ENCODE data around the gene CREG1. TPM values are rescaled to one million over a fixed set of nuclear protein-coding genes. Genes with fewer than 3 reads are reported as not detected.

Gene CREG1
- total and polyA plus RNA-seq, 2 of the 8 experiments (the other 6 are each of a cell fraction or from before 2014, with no cell fraction given): 29.8 to 30.1 TPM

DNA sequence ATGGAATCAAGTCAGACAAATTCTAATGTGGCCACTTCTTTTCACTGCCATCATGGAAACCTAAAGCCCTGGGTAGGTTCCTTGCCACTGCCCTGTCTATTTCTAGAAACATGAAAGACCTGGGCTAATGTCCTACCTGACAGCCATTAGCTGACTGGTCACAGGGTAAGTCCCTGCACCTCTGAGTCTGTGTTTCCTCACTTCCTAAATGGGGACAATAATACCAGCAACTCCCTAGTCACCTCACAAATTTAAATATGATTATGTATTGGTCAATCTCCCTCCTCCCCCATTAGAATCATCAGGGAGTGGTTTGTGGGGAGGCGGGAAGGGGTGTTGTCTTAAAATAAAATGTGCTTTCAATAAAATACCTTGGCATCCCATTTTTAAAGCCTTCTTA lies 2.2 kb downstream of the CREG1 start:
- H3K9ac ChIP-seq (replicated peaks in 1 of 4; ENCODE audit: extremely low read depth in 1 of 4, low read depth in 3 of 4, low read length in 3 of 4): no peak overlapping the region
- no peak overlapping the region for H3K27ac ChIP-seq (ENCODE audit: low read depth, low read length)
- 0 out of 4 replicates have a peak, but pooled peaks cover 0 to 2% of the 10 kb centered on the region in 2 experiments for H3K79me2 ChIP-seq (ENCODE audit: control insufficient read depth in 1 of 2, insufficient read depth in 2 of 2, low read length in 2 of 2)
- no peak overlapping the region for H3K14ac ChIP-seq (ENCODE audit: insufficient read length)
- no peaks in the 10 kb centered on the region for H3K9me3 ChIP-seq (ENCODE audit: insufficient read depth in 2 of 2, low read depth in 1 of 2, low read length in 1 of 2)
- no peak overlapping the region for H3K23ac ChIP-seq (ENCODE audit: insufficient read length)
- no peak overlapping the region for H3K4ac ChIP-seq (replicated peaks; ENCODE audit: insufficient read length, low read depth, low read length)
- H3K56ac ChIP-seq (replicated peaks; ENCODE audit: insufficient read length, low read depth, low read length): no peak overlapping the region
- H2BK12ac ChIP-seq (ENCODE audit: low read depth, low read length): no peak overlapping the region
- TF ChIP-seq SP4 (IDR thresholded peaks at IDR 0.05; ENCODE audit: low read length): no peak
- no peak overlapping the region for H2BK15ac ChIP-seq (ENCODE audit: low read length)
- DNase-seq (ENCODE audit: low read depth in 1 of 2, low spot score in 2 of 2): no peak
- no peak overlapping the region for H4K91ac ChIP-seq (replicated peaks; ENCODE audit: insufficient read length, low read length)
- H4K5ac ChIP-seq (ENCODE audit: insufficient read length, low read depth, low read length): no peak overlapping the region
- FAIRE-seq: no peak
- no peak overlapping the region for H3K4me2 ChIP-seq (ENCODE audit: insufficient read depth in 1 of 2, low read depth in 2 of 2, low read length in 2 of 2)
- CTCF ChIA-PET (ENCODE audit: partially characterized antibody): interaction anchor here (1.2 to 7.2 kb wide), 6 partner anchors 11 to 210 kb away, joined by 3 to 70 read pairs (median 6); no protein-coding TSS in a partner anchor
- no peak overlapping the region for H4K8ac ChIP-seq (ENCODE audit: extremely low read depth, insufficient read depth, low read length)
- H2BK20ac ChIP-seq (ENCODE audit: low read length): no peak overlapping the region
- POLR2A ChIA-PET (ENCODE audit: partially characterized antibody): interaction anchor here (0.7 to 4.0 kb wide), 3 partner anchors 11 to 255 kb away, joined by 3 to 32 read pairs (median 9); no protein-coding TSS in a partner anchor
- H2AFZ ChIP-seq (ENCODE audit: low read length): no peak overlapping the region
- no peak overlapping the region for H2BK120ac ChIP-seq (replicated peaks; ENCODE audit: low read depth, low read length)
- H2AK5ac ChIP-seq (ENCODE audit: low read depth, low read length): no peak overlapping the region
- WGBS, 2 experiments (ENCODE audit: extremely low coverage in 1 of 2, insufficient coverage in 1 of 2, insufficient read length in 1 of 2, insufficient replicate concordance in 2 of 2, low coverage in 1 of 2, low lambda C conversion rate in 2 of 2, missing lambda C conversion rate in 1 of 2): 92% methylated on average over 1 of the region's 1 CpG; no CpG with 5 or more reads in 1 of the 2 experiments
- no peak overlapping the region for H2BK5ac ChIP-seq (ENCODE audit: low read depth, low read length)
- H3K36me3 ChIP-seq (ENCODE audit: control insufficient read depth in 2 of 4, insufficient read depth in 4 of 4, low read length in 3 of 4): peaks cover 0 to 6% (median 0%) of the 10 kb centered on the region in 4 experiments; a peak in 1 of 8 replicates
- no peaks in the 10 kb centered on the region; a peak in 1 of 7 replicates for H3K27me3 ChIP-seq (replicated peaks in 1 of 4; ENCODE audit: control insufficient read depth in 3 of 4, extremely low read depth in 1 of 4, insufficient read depth in 3 of 4, low read length in 3 of 4)
- no peaks in the 10 kb centered on the region; a peak in 1 of 7 replicates for H3K4me1 ChIP-seq (replicated peaks in 1 of 4; ENCODE audit: control insufficient read depth in 3 of 4, insufficient read depth in 4 of 4, low read length in 3 of 4)
- peaks cover 0 to 1% of the 10 kb centered on the region in 2 experiments for H4K20me1 ChIP-seq (replicated peaks in 1 of 2; ENCODE audit: control insufficient read depth in 1 of 2, insufficient read depth in 2 of 2, low read length in 2 of 2)
- 0 out of 2 replicates have a peak, but pooled peaks cover 2% of the 10 kb centered on the region for H3K79me1 ChIP-seq (ENCODE audit: low read depth, low read length)
- H3K4me3 ChIP-seq (ENCODE audit: extremely low read depth in 1 of 4, insufficient read depth in 2 of 4, low read depth in 3 of 4, low read length in 4 of 4): no peak overlapping the region
- H3K18ac ChIP-seq (ENCODE audit: extremely low read depth, low read length): no peak overlapping the region
- H3K23me2 ChIP-seq (ENCODE audit: low read depth, low read length): peaks cover 10% of the 10 kb centered on the region

Measured in H1 (cell line).